IMR-90 (cell line): ENCODE data around the gene CPB2. TPM values are rescaled to one million over a fixed set of nuclear protein-coding genes. Genes with fewer than 3 reads are reported as not detected.

Experiments used
- ATAC-seq: fragments of 200-7000 bp; cut with Tn5 transposase; 2 replicates; pipeline ENCODE4 v1.9.1; 2020; ENCODE audit warnings: low read depth, mild to moderate bottlenecking, moderate library complexity
- BruUV-seq: library from RNA; stranded (reverse); fragments of 400-500 nt; replicated peaks from 2 replicates; lab custom pipeline; 2021; lab: Mats Ljungman, UMichigan
- CTCF ChIA-PET: fragments of 300-600 bp; formaldehyde crosslinking; extraction: SDS; loops from one replicate; lab custom pipeline; 2021; ENCODE audit warnings: antibody characterized with exemption; lab: Yijun Ruan, JAX
- POLR2A ChIA-PET: fragments of 300-600 bp; sonication (Branson Sonifier 250); formaldehyde crosslinking; loops from one replicate; lab custom pipeline; 2022; ENCODE audit warnings: antibody characterized with exemption; ENCODE audit not compliant: unreplicated experiment; lab: Charles Lee
- DNase-seq: peaks from one replicate; pipeline ENCODE4 v3.0.0; 2013
- H2AFZ ChIP-seq: replicated peaks from 2 replicates; pipeline ENCODE3; 2013; ENCODE audit warnings: low read length, mild to moderate bottlenecking; ENCODE audit not compliant: poor library complexity
- H2AK5ac ChIP-seq: 2 replicates; pipeline ENCODE4 v1.6.1; 2013; ENCODE audit warnings: low read depth, low read length, inconsistent platforms
- H2AK9ac ChIP-seq: replicated peaks from 2 replicates; pipeline ENCODE3; 2013; ENCODE audit warnings: mild to moderate bottlenecking, low read depth, low read length, moderate library complexity; ENCODE audit not compliant: poor library complexity
- H2BK120ac ChIP-seq: 2 replicates; pipeline ENCODE4 v1.6.1; 2013; ENCODE audit warnings: low read depth, low read length, inconsistent platforms
- H2BK15ac ChIP-seq: 3 replicates; pipeline ENCODE4 v1.6.1; 2013; ENCODE audit warnings: low read depth, low read length, inconsistent platforms
- H2BK20ac ChIP-seq: 2 replicates; pipeline ENCODE4 v1.6.1; 2013; ENCODE audit warnings: low read depth, mild to moderate bottlenecking, inconsistent platforms, low read length, moderate library complexity
- H2BK5ac ChIP-seq: 2 replicates; pipeline ENCODE4 v1.6.1; 2013; ENCODE audit warnings: mild to moderate bottlenecking, low read depth, low read length, inconsistent platforms; ENCODE audit not compliant: poor library complexity, severe bottlenecking
- H3K14ac ChIP-seq: replicated peaks from 2 replicates; pipeline ENCODE4 v1.6.1; 2013; ENCODE audit warnings: low read depth, low read length, inconsistent platforms
- H3K18ac ChIP-seq: 2 replicates; pipeline ENCODE4 v1.6.1; 2013; ENCODE audit warnings: low read depth, low read length, control low read depth
- H3K23ac ChIP-seq: 2 replicates; pipeline ENCODE4 v1.6.1; 2013; ENCODE audit warnings: low read depth, low read length, inconsistent platforms
- H3K27ac ChIP-seq: 2 replicates; pipeline ENCODE4 v1.5.1; 2013; ENCODE audit warnings: mild to moderate bottlenecking, control low read depth, low read length; ENCODE audit not compliant: insufficient read depth
- H3K27me3 ChIP-seq: 2 replicates; pipeline ENCODE4 v1.6.1; 2013; ENCODE audit warnings: low read length; ENCODE audit not compliant: control insufficient read depth, insufficient read depth
- H3K36me3 ChIP-seq: 2 replicates; pipeline ENCODE4 v1.6.1; 2013; ENCODE audit warnings: low read length, mixed read lengths; ENCODE audit not compliant: control insufficient read depth, insufficient read depth
- H3K4ac ChIP-seq: 2 replicates; pipeline ENCODE4 v1.6.1; 2013; ENCODE audit warnings: low read depth, low read length, inconsistent platforms
- H3K4me1 ChIP-seq: 2 replicates; pipeline ENCODE4 v1.6.1; 2013; ENCODE audit warnings: low read length, mixed read lengths; ENCODE audit not compliant: control insufficient read depth, insufficient read depth
- H3K4me2 ChIP-seq: 2 replicates; pipeline ENCODE4 v1.6.1; 2013; ENCODE audit warnings: low read depth, mild to moderate bottlenecking, control low read depth, low read length, moderate library complexity
- H3K4me3 ChIP-seq: 2 replicates; pipeline ENCODE4 v1.5.1; 2013; ENCODE audit warnings: low read depth, mild to moderate bottlenecking, control low read depth, low read length, moderate library complexity; ENCODE audit not compliant: insufficient read depth
- H3K56ac ChIP-seq: 2 replicates; pipeline ENCODE4 v1.6.1; 2013; ENCODE audit warnings: low read length, inconsistent platforms; ENCODE audit not compliant: insufficient read depth; ENCODE audit errors: extremely low read depth
- H3K79me1 ChIP-seq, 2 experiments: 2 replicates each; pipeline ENCODE4 v1.6.1; 2013; ENCODE audit warnings: low read length in 2 of 2, inconsistent platforms in 1 of 2, low read depth in 1 of 2
- H3K9ac ChIP-seq: 2 replicates; pipeline ENCODE4 v1.6.1; 2013; ENCODE audit warnings: low read depth, low read length, control low read depth
- H3K9me1 ChIP-seq: 2 replicates; pipeline ENCODE4 v1.6.1; 2013; ENCODE audit warnings: low read length, inconsistent platforms; ENCODE audit not compliant: insufficient read depth
- H3K9me3 ChIP-seq: 2 replicates; pipeline ENCODE4 v1.6.1; 2013; ENCODE audit warnings: low read length; ENCODE audit not compliant: control insufficient read depth, insufficient read depth
- H4K20me1 ChIP-seq: 2 replicates; pipeline ENCODE4 v1.6.1; 2013; ENCODE audit warnings: low read length, inconsistent platforms; ENCODE audit not compliant: insufficient read depth
- H4K5ac ChIP-seq: 2 replicates; pipeline ENCODE4 v1.6.1; 2013; ENCODE audit warnings: mild to moderate bottlenecking, low read depth, low read length, control low read depth
- H4K8ac ChIP-seq, 2 experiments: 2 replicates each; pipeline ENCODE4 v1.6.1; 2013; ENCODE audit warnings: low read depth in 2 of 2, low read length in 2 of 2, control low read depth in 1 of 2, inconsistent platforms in 1 of 2
- H4K91ac ChIP-seq: 2 replicates; pipeline ENCODE4 v1.6.1; 2013; ENCODE audit warnings: low read depth, low read length, inconsistent platforms; ENCODE audit not compliant: insufficient read depth
- FOS ChIP-seq: fragments of 150-350 bp; IDR thresholded peaks from 2 replicates; pipeline ENCODE4 v1.6.1; 2016; ENCODE audit warnings: low read depth, low read length
- WGBS, 2 experiments: methylation state at CpG; one replicate each; pipeline versions ENCODE4 v1.1.5 to v1.1.7; 2013; ENCODE audit warnings: missing lambda C conversion rate in 2 of 2; ENCODE audit not compliant: insufficient read length in 1 of 2; ENCODE audit errors: extremely low coverage in 2 of 2; 5-methylcytosine and 5-hydroxymethylcytosine counted together
- dilution Hi-C: fragments of 300-500 bp; cut with HindIII; formaldehyde crosslinking; loops from one replicate; pipeline ENCODE4 v1.14.3; 2018; ENCODE audit warnings: low sequenced_read_pairs; ENCODE audit not compliant: unreplicated experiment
- in situ Hi-C: fragments of 300-500 bp; cut with MboI; formaldehyde crosslinking; loops from 3 replicates; pipeline ENCODE4 v1.14.3; 2019; ENCODE audit warnings: low sequenced_read_pairs, inconsistent platforms, mixed read lengths
- intact Hi-C: fragments of 100-400 bp; cut with micrococcal nuclease; formaldehyde crosslinking; loops from 2 replicates; pipeline ENCODE4 v1.10.0; 2022
- polyA plus RNA-seq, 3 experiments: library from polyadenylated mRNA; depleted of rRNA; stranded (reverse); fragments of >200 nt; gene quantifications; 2 replicates each; pipeline ENCODE4 v1.2.3, GENCODE V29; 2012; ENCODE audit warnings: low replicate concordance in 1 of 3
- total RNA-seq: library from RNA; depleted of rRNA; stranded (reverse); fragments of >200 nt; gene quantifications from 2 replicates; pipeline ENCODE4 v1.2.3, GENCODE V29; 2012
- TF ChIP-seq, protein P1 (sequence below): fragments of 150-350 bp; IDR thresholded peaks from 2 replicates; pipeline ENCODE4 v1.6.1; 2016; ENCODE audit warnings: low read depth, mild to moderate bottlenecking, low read length, moderate library complexity, borderline replicate concordance

CPB2 gene
- total and polyA plus RNA-seq, 2 of the 4 experiments (the other 2 are of a cell fraction): not detected

DNA sequence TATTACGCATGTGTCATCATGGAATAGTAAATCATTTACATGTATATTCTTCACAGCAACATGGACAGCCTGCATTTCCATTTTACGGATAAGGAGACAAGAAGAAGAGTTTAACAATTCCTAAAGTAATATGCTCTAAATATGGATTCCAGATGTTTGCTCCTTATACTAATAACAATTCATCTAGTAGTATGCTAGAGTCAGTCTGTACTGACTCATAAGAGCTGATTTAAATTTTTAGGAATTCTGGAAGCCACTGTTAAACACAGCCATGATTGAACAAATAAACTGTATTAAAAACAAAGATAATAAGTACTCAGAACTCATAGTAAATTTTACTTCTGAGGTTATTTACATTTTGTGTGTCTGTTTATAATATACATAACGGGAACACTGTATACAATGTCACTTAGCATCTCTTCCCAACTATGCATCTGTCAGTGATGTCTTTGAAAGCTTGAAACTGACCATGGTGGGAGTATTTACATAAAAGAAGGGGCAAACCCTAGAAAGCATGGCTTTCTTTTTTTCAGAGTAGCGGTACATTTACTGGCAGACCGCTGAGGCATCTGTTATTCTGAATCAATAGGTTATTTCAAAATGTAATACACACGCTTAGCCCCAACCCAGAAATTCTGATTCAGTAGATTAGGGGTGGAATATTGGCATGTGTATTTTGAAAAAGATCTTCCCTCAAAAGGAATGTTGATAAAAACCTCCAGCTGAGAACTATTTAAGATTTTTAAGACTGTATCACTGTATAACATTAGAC is 65.2 kb downstream of the CPB2 start:
- H2BK15ac ChIP-seq: no peak overlapping the region
- DNase-seq: peak; percentile 83
- H4K8ac ChIP-seq: no peak overlapping the region
- no peak overlapping the region for H2AK9ac ChIP-seq
- peak; percentile 92 for ATAC-seq
- H3K4ac ChIP-seq: no peak overlapping the region
- H3K4me1 ChIP-seq: peaks cover 7% of the 10 kb centered on the region
- H2BK5ac ChIP-seq: peak overlapping the region; percentile 20
- H2AK5ac ChIP-seq: no peak overlapping the region
- H3K36me3 ChIP-seq: peaks cover 6% of the 10 kb centered on the region
- in situ Hi-C loops (no loop called here), intact Hi-C loops (loop anchor here (5.0 kb wide), 1 partner anchor 47 kb away; no protein-coding TSS in a partner anchor), dilution Hi-C loops (no loop called here)
- ChIA-PET CTCF (interaction anchor here (1.7 kb wide), 1 partner anchor 13 kb away, joined by 5 read pairs; the partner anchor contains the start of gene ZC3H13), POLR2A (interaction anchor here (0.5 kb wide), 1 partner anchor 12 kb away, joined by 3 read pairs; no protein-coding TSS in a partner anchor)
- H3K9ac ChIP-seq: no peak overlapping the region
- H2BK120ac ChIP-seq: no peak overlapping the region
- H3K56ac ChIP-seq: no peak overlapping the region
- peaks cover 11% of the 10 kb centered on the region; the same call in 1 of the 2 replicates for H3K9me1 ChIP-seq
- no peak overlapping the region for H3K14ac ChIP-seq
- no peak overlapping the region for H3K4me3 ChIP-seq
- BruUV-seq: TSS peak; percentile 19
- no peak overlapping the region for H4K5ac ChIP-seq
- no peaks in the 10 kb centered on the region for H3K9me3 ChIP-seq
- H2BK20ac ChIP-seq: no peak overlapping the region
- no CpG with 5 or more reads among the region's 6 CpGs for WGBS, 2 experiments
- peaks cover 19 to 34% of the 10 kb centered on the region in 2 experiments for H3K79me1 ChIP-seq
- H3K4me2 ChIP-seq: peak overlapping the region; percentile 75
- H4K91ac ChIP-seq: no peak overlapping the region
- peaks cover 15% of the 10 kb centered on the region; the same call in 1 of the 2 replicates for H4K20me1 ChIP-seq
- TF ChIP-seq, protein P1, sequence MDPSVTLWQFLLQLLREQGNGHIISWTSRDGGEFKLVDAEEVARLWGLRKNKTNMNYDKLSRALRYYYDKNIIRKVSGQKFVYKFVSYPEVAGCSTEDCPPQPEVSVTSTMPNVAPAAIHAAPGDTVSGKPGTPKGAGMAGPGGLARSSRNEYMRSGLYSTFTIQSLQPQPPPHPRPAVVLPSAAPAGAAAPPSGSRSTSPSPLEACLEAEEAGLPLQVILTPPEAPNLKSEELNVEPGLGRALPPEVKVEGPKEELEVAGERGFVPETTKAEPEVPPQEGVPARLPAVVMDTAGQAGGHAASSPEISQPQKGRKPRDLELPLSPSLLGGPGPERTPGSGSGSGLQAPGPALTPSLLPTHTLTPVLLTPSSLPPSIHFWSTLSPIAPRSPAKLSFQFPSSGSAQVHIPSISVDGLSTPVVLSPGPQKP: no peak
- TF ChIP-seq FOS: peak; percentile 22; the same call in 1 of the 2 replicates
- no peak overlapping the region for H2AFZ ChIP-seq
- H3K18ac ChIP-seq: no peak overlapping the region; the same call in 1 of the 2 replicates
- no peaks in the 10 kb centered on the region for H3K27me3 ChIP-seq
- H3K27ac ChIP-seq: no peak overlapping the region; the same call in 1 of the 2 replicates
- H3K23ac ChIP-seq: no peak overlapping the region
